Fibroblast of villous mesenchyme (primary cell): Measurements from ENCODE around the gene NACC2. TPM values are rescaled to one million over a fixed set of nuclear protein-coding genes. Genes with fewer than 3 reads are reported as not detected.

Experiments
- DNase-seq: peaks from one replicate; pipeline ENCODE4 v3.0.0-alpha.2; 2010; ENCODE audit warnings: low read depth
- H3K4me3 ChIP-seq: 2 replicates; pipeline ENCODE4 v1.5.1; 2011; ENCODE audit warnings: low read depth, mild to moderate bottlenecking, low read length
- total RNA-seq: library from RNA; depleted of rRNA; stranded (reverse); fragments of >200 nt; gene quantifications from 2 replicates; pipeline ENCODE4 v1.2.3, GENCODE V29; 2012
- TF ChIP-seq, protein P1 (sequence below): IDR thresholded peaks from 2 replicates; pipeline ENCODE4 v1.5.1; 2012; ENCODE audit warnings: low read depth, mild to moderate bottlenecking, low read length; ENCODE audit not compliant: insufficient read depth

The NACC2 gene
- total RNA-seq, 1 donor = 34.1 TPM

- DNase-seq = no peak
- TF ChIP-seq, protein P1, sequence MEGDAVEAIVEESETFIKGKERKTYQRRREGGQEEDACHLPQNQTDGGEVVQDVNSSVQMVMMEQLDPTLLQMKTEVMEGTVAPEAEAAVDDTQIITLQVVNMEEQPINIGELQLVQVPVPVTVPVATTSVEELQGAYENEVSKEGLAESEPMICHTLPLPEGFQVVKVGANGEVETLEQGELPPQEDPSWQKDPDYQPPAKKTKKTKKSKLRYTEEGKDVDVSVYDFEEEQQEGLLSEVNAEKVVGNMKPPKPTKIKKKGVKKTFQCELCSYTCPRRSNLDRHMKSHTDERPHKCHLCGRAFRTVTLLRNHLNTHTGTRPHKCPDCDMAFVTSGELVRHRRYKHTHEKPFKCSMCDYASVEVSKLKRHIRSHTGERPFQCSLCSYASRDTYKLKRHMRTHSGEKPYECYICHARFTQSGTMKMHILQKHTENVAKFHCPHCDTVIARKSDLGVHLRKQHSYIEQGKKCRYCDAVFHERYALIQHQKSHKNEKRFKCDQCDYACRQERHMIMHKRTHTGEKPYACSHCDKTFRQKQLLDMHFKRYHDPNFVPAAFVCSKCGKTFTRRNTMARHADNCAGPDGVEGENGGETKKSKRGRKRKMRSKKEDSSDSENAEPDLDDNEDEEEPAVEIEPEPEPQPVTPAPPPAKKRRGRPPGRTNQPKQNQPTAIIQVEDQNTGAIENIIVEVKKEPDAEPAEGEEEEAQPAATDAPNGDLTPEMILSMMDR = no peak
These were observed 115.4 kb downstream of the NACC2 start for GRCh38 chr9:135979547-135980166.

GRCh38 chr9:135978642-135979546 is 116.2 kb downstream of the NACC2 start:
- no peak for DNase-seq
- TF ChIP-seq, protein P1 = no peak

More at GRCh38 chr9:135979547-135980166, 115.4 kb downstream of the NACC2 start:
- H3K4me3 ChIP-seq = no peak overlapping the region

GRCh38 chr9:135976944-135977343 is 118.1 kb downstream of the NACC2 start:
- DNase-seq = peak; percentile 52
- no peak overlapping the region for H3K4me3 ChIP-seq
- TF ChIP-seq, protein P1 = no peak

More at GRCh38 chr9:135978642-135979546, 116.2 kb downstream of the NACC2 start:
- H3K4me3 ChIP-seq = no peak overlapping the region

DNA sequence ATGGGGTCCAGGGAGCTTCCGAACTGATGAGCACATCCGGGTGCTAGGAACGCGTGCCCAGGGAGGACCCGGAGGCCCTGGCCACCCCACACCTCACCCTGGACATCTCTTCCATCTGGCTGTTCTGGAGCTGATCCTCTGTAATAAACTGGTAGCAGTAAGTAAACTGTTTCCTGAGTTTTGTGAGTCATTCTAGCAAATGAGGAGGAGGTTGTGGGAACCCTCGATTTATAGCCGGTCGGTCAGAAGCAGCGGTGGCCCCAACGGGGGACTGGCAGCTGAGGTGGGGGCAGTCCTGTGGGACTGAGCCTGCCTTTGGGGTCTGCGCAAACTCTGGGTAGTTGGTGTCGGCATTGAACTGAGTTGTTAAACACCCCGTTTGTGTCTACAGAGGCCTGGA is 118.6 kb downstream of the NACC2 start:
- DNase-seq = peak; percentile 84
- H3K4me3 ChIP-seq = no peak overlapping the region
- TF ChIP-seq, protein P1 = no peak

- TF ChIP-seq, protein P1 = no peak
- no peak overlapping the region for H3K4me3 ChIP-seq
- DNase-seq = no peak
These were observed 119.3 kb downstream of the NACC2 start for GRCh38 chr9:135975834-135976233.

DNA sequence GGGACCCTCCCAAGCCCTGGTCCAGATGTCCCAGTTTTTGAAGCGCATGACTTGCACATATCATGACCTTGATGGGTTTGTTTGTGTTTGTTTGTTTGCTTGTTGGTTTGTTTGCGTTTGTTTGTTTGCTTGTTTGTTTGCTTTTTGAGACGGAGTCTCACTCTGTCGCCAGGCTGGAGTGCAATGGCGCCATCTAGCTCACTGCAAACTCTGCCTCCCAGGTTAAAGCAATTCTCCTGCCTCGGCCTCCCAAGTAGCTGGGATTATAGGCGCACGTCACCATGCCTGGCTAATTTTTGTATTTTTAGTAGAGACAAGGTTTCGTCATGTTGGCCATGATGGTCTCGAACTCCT is 120.9 kb downstream of the NACC2 start:
- TF ChIP-seq, protein P1 = no peak
- H3K4me3 ChIP-seq = no peak overlapping the region
- DNase-seq = no peak
